Measurements from ENCODE around the gene RBM24.
A peak's percentile ranks its signal among the peaks of the same experiment; 100 is the strongest.
"Not testable (repeated sequence)": the region's sequence is repeated elsewhere in the genome, so short reads cannot be mapped to it uniquely, and the experiment has no call there.

Gene RBM24

GRCh38 chr6:17292600-17293133 lies 11.5 kb downstream of the RBM24 start:
- no peak for DNase-seq

GRCh38 chr6:17293395-17293794 lies 12.2 kb downstream of the RBM24 start:
- no peak for DNase-seq

GRCh38 chr6:17297271-17298080 lies 16.3 kb downstream of the RBM24 start:
- DNase-seq = no peak

- DNase-seq = no peak
Measured at GRCh38 chr6:17298257-17298656, 17.1 kb downstream of the RBM24 start.

GRCh38 chr6:17299222-17299621 lies 18.1 kb downstream of the RBM24 start:
- DNase-seq = no peak

- DNase-seq = no peak
Measured at GRCh38 chr6:17299750-17300149, 18.6 kb downstream of the RBM24 start.

- DNase-seq = no peak
Measured at GRCh38 chr6:17300637-17301036, 19.5 kb downstream of the RBM24 start.

- DNase-seq = no peak
Measured at GRCh38 chr6:17303444-17303843, 22.3 kb downstream of the RBM24 start.

GRCh38 chr6:17305219-17306001 lies 24.2 kb downstream of the RBM24 start:
- no peak for DNase-seq

GRCh38 chr6:17311595-17312311 lies 30.6 kb downstream of the RBM24 start:
- peak; percentile 18 for DNase-seq

- not testable (repeated sequence) for DNase-seq
Measured at GRCh38 chr6:17313238-17313637, 32.1 kb downstream of the RBM24 start.

GRCh38 chr6:17313971-17314370 lies 32.8 kb downstream of the RBM24 start:
- no peak for DNase-seq

GRCh38 chr6:17315262-17315661 lies 34.1 kb downstream of the RBM24 start:
- DNase-seq = no peak

- no peak for DNase-seq
Measured at GRCh38 chr6:17318435-17319165, 37.4 kb downstream of the RBM24 start.

GRCh38 chr6:17320266-17320665 lies 39.1 kb downstream of the RBM24 start:
- not testable (repeated sequence) for DNase-seq

- DNase-seq = no peak
Measured at GRCh38 chr6:17331238-17331637, 50.1 kb downstream of the RBM24 start.

- no peak for DNase-seq
Measured at GRCh38 chr6:17334265-17334664, 53.1 kb downstream of the RBM24 start.

GRCh38 chr6:17336425-17336824 lies 55.3 kb downstream of the RBM24 start:
- DNase-seq = no peak

- no peak for DNase-seq
Measured at GRCh38 chr6:17339308-17339670, 58.1 kb downstream of the RBM24 start.

GRCh38 chr6:17341117-17341805 lies 60.1 kb downstream of the RBM24 start:
- DNase-seq = no peak

- no peak for DNase-seq
Measured at GRCh38 chr6:17341891-17342290, 60.7 kb downstream of the RBM24 start.

- DNase-seq = no peak
Measured at GRCh38 chr6:17343215-17343614, 62.1 kb downstream of the RBM24 start.
